GM12891 (cell line): Measurements from ENCODE around the gene EIF2D.

Experiments
- POLR2A ChIP-seq: IDR thresholded peaks from 2 replicates; pipeline ENCODE4 v1.6.1; 2011; ENCODE audit warnings: low read depth, low read length, control low read depth
- POLR2AphosphoS5 ChIP-seq: IDR thresholded peaks from 2 replicates; pipeline ENCODE4 v1.6.1; 2011; ENCODE audit warnings: low read depth, low read length, control low read depth
- TAF1 ChIP-seq: IDR thresholded peaks from 2 replicates; pipeline ENCODE4 v1.6.1; 2011; ENCODE audit warnings: low read depth, low read length, control low read depth

- no peak for TF ChIP-seq POLR2AphosphoS5
- no peak for TF ChIP-seq POLR2A
- TF ChIP-seq TAF1: no peak
Observed at GRCh38 chr1:206577626-206578025, 34.6 kb downstream of the EIF2D start.
